GM13977 (cell line): ENCODE measurements around the gene TRIM56.

Source experiments
- DNase-seq: peaks from one replicate; pipeline ENCODE4 v3.0.0; 2012; ENCODE audit warnings: low spot score
- CTCF ChIP-seq: IDR thresholded peaks from 2 replicates; pipeline ENCODE4 v1.5.1; 2012; ENCODE audit warnings: mild to moderate bottlenecking, control low read depth; ENCODE audit not compliant: insufficient read depth; ENCODE audit errors: extremely low read depth, missing control alignments
- in situ Hi-C: fragments of 300-500 bp; cut with MboI; formaldehyde crosslinking; loops from one replicate; pipeline ENCODE4 v1.12.0; 2022; ENCODE audit warnings: low sequenced_read_pairs, low pct_unique_long_range_greater_than_20kb, mixed read lengths, inconsistent platforms; ENCODE audit not compliant: unreplicated experiment

Gene TRIM56

GRCh38 chr7:101093906-101094305, 8.6 kb downstream of the TRIM56 start:
- TF ChIP-seq CTCF: no peak
- in situ Hi-C loops: no loop called here
- no peak for DNase-seq

- in situ Hi-C loops: no loop called here
- TF ChIP-seq CTCF: no peak
- no peak for DNase-seq
Measured at GRCh38 chr7:101094376-101094775, 9.1 kb downstream of the TRIM56 start.

GRCh38 chr7:101094791-101095375, 9.6 kb downstream of the TRIM56 start:
- in situ Hi-C loops: no loop called here
- DNase-seq: peak; percentile 31
- TF ChIP-seq CTCF: peak; percentile 48

GRCh38 chr7:101096331-101096956, 11.2 kb downstream of the TRIM56 start:
- TF ChIP-seq CTCF: no peak
- in situ Hi-C loops: no loop called here
- DNase-seq: no peak

GRCh38 chr7:101096957-101097347, 11.7 kb downstream of the TRIM56 start:
- in situ Hi-C loops: no loop called here
- DNase-seq: no peak
- no peak for TF ChIP-seq CTCF

- DNase-seq: no peak
- no peak for TF ChIP-seq CTCF
- in situ Hi-C loops: no loop called here
Measured at GRCh38 chr7:101097561-101097960, 12.3 kb downstream of the TRIM56 start.
